Adrenal gland (tissue), 12 donors: ENCODE data around the gene TTLL11. TPM values are rescaled to one million over a fixed set of nuclear protein-coding genes. Genes with fewer than 3 reads are reported as not detected.

Experiments
- DNase-seq, 7 donors: peaks; one replicate each; pipeline ENCODE4 v3.0.0-alpha.2; 2019 to 2020
- H3K27ac ChIP-seq, 5 donors: fragments of 200-600 bp; sonication (generic) in 4 of 5; 1 replicate in 3 of 5; 2 replicates in 2 of 5; pipeline versions ENCODE4 v1.5.1 to v1.8.0; 2016 to 2020; ENCODE audit warnings: mild to moderate bottlenecking in 1 of 5
- H3K27me3 ChIP-seq: fragments of 200-600 bp; 2 replicates; pipeline ENCODE4 v1.8.0; 2021
- H3K36me3 ChIP-seq, 2 donors: fragments of 200-600 bp; replicated peaks in 1 of 2; 1 replicate in 1 of 2; 2 replicates in 1 of 2; pipeline versions ENCODE4 v1.5.1 to v1.8.0; 2018 to 2022
- H3K4me1 ChIP-seq, 2 donors: fragments of 200-600 bp; replicated peaks in 1 of 2; 1 replicate in 1 of 2; 2 replicates in 1 of 2; pipeline versions ENCODE4 v1.5.1 to v1.8.0; 2018 to 2021
- H3K4me3 ChIP-seq, 4 donors: fragments of 200-600 bp; sonication (generic) in 3 of 4; one replicate each; pipeline ENCODE4 v1.5.1; 2016 to 2018
- H3K9me3 ChIP-seq, 3 donors: fragments of 200-600 bp; sonication (generic) in 1 of 3; replicated peaks in 1 of 3; 1 replicate in 2 of 3; 2 replicates in 1 of 3; pipeline versions ENCODE4 v1.5.1 to v1.8.0; 2016 to 2021
- CTCF ChIP-seq, 6 experiments: fragments of 450-650 bp in 4 of 6; fragments of 200-600 bp in 2 of 6; sonication (generic) in 1 of 6; IDR thresholded peaks; 1 replicate in 5 of 6; 2 replicates in 1 of 6; pipeline versions ENCODE4 v1.5.1 to v1.8.0; 2016 to 2021; ENCODE audit warnings: antibody characterized with exemption in 6 of 6, mild to moderate bottlenecking in 2 of 6, moderate library complexity in 1 of 6
- POLR2A ChIP-seq, 2 donors: fragments of 450-650 bp; IDR thresholded peaks; one replicate each; pipeline ENCODE4 v1.6.1; 2017; ENCODE audit warnings: antibody characterized with exemption in 2 of 2, mild to moderate bottlenecking in 2 of 2, moderate library complexity in 1 of 2
- WGBS, 4 donors: extraction: QIAGEN DNeasy Blood & Tissue Kit in 2 of 4; methylation state at CpG; one replicate each; pipeline versions ENCODE4 v1.1.5 to v1.1.7; 2013 to 2017; 5-methylcytosine and 5-hydroxymethylcytosine counted together
- intact Hi-C, 2 donors: fragments of 100-400 bp; cut with DNase I; formaldehyde crosslinking; loops; one replicate each; pipeline versions ENCODE4 v1.14.1 to v1.15.0; 2022 to 2023
- polyA plus RNA-seq, 3 donors: library from polyadenylated mRNA; stranded (reverse); fragments of 200-250 nt in 2 of 3; fragments of 350-450 nt in 1 of 3; fragmentation: Illumina TruSeq in 1 of 3; extraction: RNeasy Lipid Tissue Mini Kit (QIAGEN cat#74804) in 1 of 3; gene quantifications; one replicate each; pipeline ENCODE4 v1.2.3, GENCODE V29; 2013 to 2014
- total RNA-seq, 9 donors: library from RNA; depleted of rRNA in 4 of 9; stranded (reverse); fragments of >200 nt in 4 of 9; fragments of 120-200 nt in 1 of 9; fragmentation: NEBNext Ultra II Directional in 1 of 9; extraction: Animal tissue kit (Norgen Biotek cat#: 25700) in 1 of 9; gene quantifications; one replicate each; pipeline versions ENCODE4 v1.1.0 to v1.2.4, GENCODE V29; 2013 to 2023
- donor health status: healthy with polysubstance abuse.
- donor health status: Bipolar disorder and iron deficiency.
- donor health status: DM: yes; HTN: yes; CAD: no.
- donor health status: DM: no; HTN: no; CAD: no.
- donor health status: DM: no; HTN: no; CAD: no.
- donor health status: DM: yes; HTN: yes; CAD: no.

Gene TTLL11
- total and polyA plus RNA-seq, 12 donors, result 4.8 to 30.9 (median 13.7) TPM

GRCh38 chr9:121992571-121993212 lies 100.4 kb downstream of the TTLL11 start:
- H3K4me1 ChIP-seq, result no peaks in the 10 kb centered on the region
- 10 to 14% (median 13%) methylated on average over 8 of the region's 8 CpGs for WGBS, 4 donors
- H3K27me3 ChIP-seq, result no peaks in the 10 kb centered on the region
- no peak overlapping the region for H3K4me3 ChIP-seq
- no peaks in the 10 kb centered on the region for H3K36me3 ChIP-seq
- intact Hi-C loops, result loop anchor here (5.0 to 10.0 kb wide), 2 partner anchors 308 to 445 kb away; no protein-coding TSS in a partner anchor
- peak; percentile 74 to 93 (median 83) for TF ChIP-seq CTCF (IDR thresholded peaks at IDR 0.05)
- TF ChIP-seq POLR2A (IDR thresholded peaks at IDR 0.05), result no peak
- H3K27ac ChIP-seq, result no peak overlapping the region
- peak; percentile 52 to 85 (median 67) for DNase-seq
- H3K9me3 ChIP-seq, result no peaks in the 10 kb centered on the region

DNA sequence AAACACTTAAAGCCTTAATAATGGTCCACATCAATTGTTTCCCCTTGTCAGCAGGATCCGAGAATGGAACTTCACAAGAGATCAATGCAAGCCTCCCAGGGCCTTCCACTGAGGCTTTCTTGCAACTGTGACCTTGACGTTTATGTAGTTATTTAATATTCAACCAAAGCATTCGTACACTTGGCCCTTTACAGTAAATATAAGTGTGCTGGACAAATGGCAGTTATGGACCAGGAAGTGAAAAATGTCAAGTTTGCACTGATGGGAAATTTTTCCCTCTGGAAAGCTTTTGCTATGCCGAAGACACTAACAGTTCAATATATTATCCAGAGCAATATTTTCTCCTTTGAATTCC lies 101.8 kb downstream of the TTLL11 start:
- no peaks in the 10 kb centered on the region for H3K27me3 ChIP-seq
- H3K36me3 ChIP-seq, result no peaks in the 10 kb centered on the region
- no peaks in the 10 kb centered on the region for H3K4me1 ChIP-seq
- no peak overlapping the region for H3K4me3 ChIP-seq
- WGBS, 4 donors, result 60 to 75% (median 70%) methylated on average over 4 of the region's 4 CpGs
- no peaks in the 10 kb centered on the region for H3K9me3 ChIP-seq
- no peak for DNase-seq
- intact Hi-C loops, result loop anchor here (5.0 to 10.0 kb wide), 2 partner anchors 306 to 444 kb away; no protein-coding TSS in a partner anchor
- TF ChIP-seq CTCF (IDR thresholded peaks at IDR 0.05) (no peak), POLR2A (IDR thresholded peaks at IDR 0.05) (no peak)
- H3K27ac ChIP-seq, result no peak overlapping the region

- H3K27ac ChIP-seq, result no peak overlapping the region
- H3K36me3 ChIP-seq, result no peaks in the 10 kb centered on the region
- no peaks in the 10 kb centered on the region for H3K4me1 ChIP-seq
- H3K27me3 ChIP-seq, result no peaks in the 10 kb centered on the region
- DNase-seq, result no peak
- intact Hi-C loops, result loop anchor here (5.0 to 10.0 kb wide), 2 partner anchors 306 to 443 kb away; no protein-coding TSS in a partner anchor
- TF ChIP-seq CTCF (IDR thresholded peaks at IDR 0.05) (no peak), POLR2A (IDR thresholded peaks at IDR 0.05) (no peak)
- H3K4me3 ChIP-seq, result no peak overlapping the region
- WGBS, 4 donors, result 83 to 86% (median 84%) methylated on average over 9 of the region's 9 CpGs
- no peaks in the 10 kb centered on the region for H3K9me3 ChIP-seq
Measured at GRCh38 chr9:121990600-121991306, 102.4 kb downstream of the TTLL11 start.

GRCh38 chr9:121989010-121989409 lies 104.1 kb downstream of the TTLL11 start:
- Histone ChIP-seq H3K9me3 (no peaks in the 10 kb centered on the region), H3K4me3 (no peak overlapping the region), H3K27me3 (no peaks in the 10 kb centered on the region), H3K36me3 (no peaks in the 10 kb centered on the region), H3K4me1 (peaks cover 0 to 8% of the 10 kb centered on the region in 2 donors), H3K27ac (no peak overlapping the region)
- 80 to 93% (median 84%) methylated on average over 9 to 13 of the region's 13 CpGs for WGBS, 4 donors
- intact Hi-C loops, result loop anchor here in 1 of 2 donors (10.0 kb wide), 1 partner anchor 114 kb away; no protein-coding TSS in a partner anchor
- DNase-seq, result no peak
- no peak for TF ChIP-seq POLR2A (IDR thresholded peaks at IDR 0.05)
- TF ChIP-seq CTCF (IDR thresholded peaks at IDR 0.05), result no peak
